WTC11 (cell line): Measurements from ENCODE around the gene RYR1. TPM values are rescaled to one million over a fixed set of nuclear protein-coding genes. Genes with fewer than 3 reads are reported as not detected.

Source experiments
- ATF1 ChIP-seq: sonication (generic); formaldehyde crosslinking; IDR thresholded peaks from 2 replicates; pipeline ENCODE4 v1.8.1; 2023; ENCODE audit warnings: mild to moderate bottlenecking, moderate library complexity, missing genetic modification reagents
- CREB1 ChIP-seq: sonication (generic); formaldehyde crosslinking; IDR thresholded peaks from 2 replicates; pipeline ENCODE4 v1.8.0; 2023; ENCODE audit warnings: mild to moderate bottlenecking, missing genetic modification reagents
- CREM ChIP-seq: sonication (generic); formaldehyde crosslinking; IDR thresholded peaks from 2 replicates; pipeline ENCODE4 v1.8.1; 2022; ENCODE audit warnings: mild to moderate bottlenecking, missing genetic modification reagents, moderate library complexity
- EMX1 ChIP-seq: fragments of 250-450 bp; sonication (Bioruptor Pico); IDR thresholded peaks from 2 replicates; pipeline ENCODE4 v1.8.0; 2021; ENCODE audit warnings: mild to moderate bottlenecking
- GABPB1 ChIP-seq: sonication (generic); formaldehyde crosslinking; IDR thresholded peaks from 2 replicates; pipeline ENCODE4 v1.8.1; 2023; ENCODE audit warnings: mild to moderate bottlenecking, missing genetic modification reagents
- KAT7 ChIP-seq: sonication (generic); formaldehyde crosslinking; IDR thresholded peaks from 2 replicates; pipeline ENCODE4 v1.8.1; 2023; ENCODE audit warnings: missing genetic modification reagents, mild to moderate bottlenecking, borderline replicate concordance
- MYBL2 ChIP-seq: sonication (generic); formaldehyde crosslinking; IDR thresholded peaks from 2 replicates; pipeline ENCODE4 v1.8.1; 2023; ENCODE audit warnings: mild to moderate bottlenecking, moderate library complexity, missing genetic modification reagents
- NFYB ChIP-seq: sonication (generic); formaldehyde crosslinking; conservative IDR thresholded peaks from 2 replicates; pipeline ENCODE4 v1.8.0; 2022; ENCODE audit warnings: low read depth, missing genetic modification reagents
- OVOL2 ChIP-seq: fragments of 250-450 bp; sonication (Bioruptor Pico); IDR thresholded peaks from 2 replicates; pipeline ENCODE4 v1.9.0; 2021; ENCODE audit warnings: mild to moderate bottlenecking, borderline replicate concordance
- RORB ChIP-seq: fragments of 250-450 bp; sonication (Bioruptor Pico); IDR thresholded peaks from 2 replicates; pipeline ENCODE4 v1.9.0; 2021; ENCODE audit warnings: mild to moderate bottlenecking
- TEAD1 ChIP-seq: sonication (generic); formaldehyde crosslinking; IDR thresholded peaks from 2 replicates; pipeline ENCODE4 v1.8.0; 2022; ENCODE audit warnings: mild to moderate bottlenecking, missing genetic modification reagents
- TEAD4 ChIP-seq: sonication (generic); formaldehyde crosslinking; IDR thresholded peaks from 2 replicates; pipeline ENCODE4 v1.8.0; 2022; ENCODE audit warnings: mild to moderate bottlenecking, missing genetic modification reagents
- ZNF121 ChIP-seq: sonication (generic); formaldehyde crosslinking; IDR thresholded peaks from 2 replicates; pipeline ENCODE4 v1.8.0; 2023; ENCODE audit warnings: missing genetic modification reagents
- total RNA-seq: library from RNA; stranded (reverse); gene quantifications from 3 replicates; pipeline ENCODE4 v1.2.3, GENCODE V29; 2021
- TF ChIP-seq, protein P1 (sequence below): sonication (generic); formaldehyde crosslinking; IDR thresholded peaks from 2 replicates; pipeline ENCODE4 v1.8.1; 2022; ENCODE audit warnings: low read depth, missing genetic modification reagents, borderline replicate concordance
- TF ChIP-seq, protein P2 (sequence below): fragments of 250-450 bp; sonication (Bioruptor Pico); IDR thresholded peaks from 2 replicates; pipeline ENCODE4 v1.9.0; 2021; ENCODE audit warnings: moderate library complexity, mild to moderate bottlenecking, inconsistent platforms, borderline replicate concordance
- TF ChIP-seq, protein P3 (sequence below): sonication (generic); formaldehyde crosslinking; IDR thresholded peaks from 2 replicates; pipeline ENCODE4 v1.8.0; 2022; ENCODE audit warnings: missing genetic modification reagents
- TF ChIP-seq, protein P4 (sequence below): fragments of 250-450 bp; sonication (Bioruptor Pico); IDR thresholded peaks from 2 replicates; pipeline ENCODE4 v2.1.2; 2022; ENCODE audit warnings: mild to moderate bottlenecking, moderate library complexity
- TF ChIP-seq, protein P5 (sequence below): sonication (generic); formaldehyde crosslinking; conservative IDR thresholded peaks from 2 replicates; pipeline ENCODE4 v1.8.1; 2022; ENCODE audit warnings: mild to moderate bottlenecking, missing genetic modification reagents
- TF ChIP-seq, protein P6 (sequence below): sonication (generic); formaldehyde crosslinking; IDR thresholded peaks from 2 replicates; pipeline ENCODE4 v1.8.1; 2022; ENCODE audit warnings: low read depth, mild to moderate bottlenecking, moderate library complexity, missing genetic modification reagents, borderline replicate concordance
- TF ChIP-seq, protein P7 (sequence below): sonication (generic); formaldehyde crosslinking; IDR thresholded peaks from 2 replicates; pipeline ENCODE4 v1.8.1; 2022; ENCODE audit warnings: mild to moderate bottlenecking, moderate library complexity, missing genetic modification reagents
- TF ChIP-seq, protein P8 (sequence below): sonication (generic); formaldehyde crosslinking; IDR thresholded peaks from 2 replicates; pipeline ENCODE4 v1.8.0; 2022; ENCODE audit warnings: mild to moderate bottlenecking, missing genetic modification reagents
- TF ChIP-seq, protein P9 (sequence below): sonication (generic); formaldehyde crosslinking; IDR thresholded peaks from 2 replicates; pipeline ENCODE4 v1.8.1; 2023; ENCODE audit warnings: mild to moderate bottlenecking, missing genetic modification reagents, moderate library complexity

RYR1 gene
- total RNA-seq, 1 experiment from 2014 or later = 24.2 TPM

DNA sequence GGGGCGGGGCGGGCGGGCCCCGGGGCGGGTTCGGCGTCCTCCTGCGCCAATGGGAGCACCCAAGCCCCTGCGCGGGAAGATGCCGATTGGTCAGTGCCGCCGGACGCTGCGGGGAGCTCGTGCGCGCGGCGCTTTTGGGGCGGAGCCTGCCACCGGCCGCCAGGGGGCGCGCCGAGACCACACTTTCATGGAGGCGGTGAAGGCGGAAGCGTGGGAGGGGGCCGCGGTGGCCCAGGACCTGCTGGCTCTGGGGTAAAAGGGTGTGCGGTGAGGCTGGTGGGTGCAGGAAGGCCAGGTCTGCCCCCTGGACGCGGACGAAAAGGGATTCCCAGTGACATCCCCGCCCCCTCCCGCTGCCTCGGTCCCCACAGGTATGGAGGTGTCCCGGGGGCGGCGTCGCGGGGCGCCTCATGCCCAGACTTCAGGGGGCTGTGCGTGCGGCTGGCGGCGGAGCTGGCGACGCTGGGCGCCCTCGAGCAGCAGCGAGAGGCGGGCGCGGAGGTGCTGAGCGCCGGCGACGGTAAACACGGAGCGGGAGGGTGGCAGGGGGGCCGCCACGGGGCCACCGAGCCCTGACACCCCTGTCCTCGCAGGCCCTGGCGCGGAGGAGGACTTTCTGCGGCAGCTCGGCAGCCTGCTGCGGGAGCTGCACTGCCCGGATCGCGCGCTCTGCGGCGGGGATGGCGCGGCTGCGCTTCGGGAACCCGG, 30.4 kb upstream of the RYR1 start, which contains the start of gene FAM98C (continued):
- TF ChIP-seq, protein P1, sequence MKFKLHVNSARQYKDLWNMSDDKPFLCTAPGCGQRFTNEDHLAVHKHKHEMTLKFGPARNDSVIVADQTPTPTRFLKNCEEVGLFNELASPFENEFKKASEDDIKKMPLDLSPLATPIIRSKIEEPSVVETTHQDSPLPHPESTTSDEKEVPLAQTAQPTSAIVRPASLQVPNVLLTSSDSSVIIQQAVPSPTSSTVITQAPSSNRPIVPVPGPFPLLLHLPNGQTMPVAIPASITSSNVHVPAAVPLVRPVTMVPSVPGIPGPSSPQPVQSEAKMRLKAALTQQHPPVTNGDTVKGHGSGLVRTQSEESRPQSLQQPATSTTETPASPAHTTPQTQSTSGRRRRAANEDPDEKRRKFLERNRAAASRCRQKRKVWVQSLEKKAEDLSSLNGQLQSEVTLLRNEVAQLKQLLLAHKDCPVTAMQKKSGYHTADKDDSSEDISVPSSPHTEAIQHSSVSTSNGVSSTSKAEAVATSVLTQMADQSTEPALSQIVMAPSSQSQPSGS (CRISPR knock-in tag) = no peak
- TF ChIP-seq, protein P2, sequence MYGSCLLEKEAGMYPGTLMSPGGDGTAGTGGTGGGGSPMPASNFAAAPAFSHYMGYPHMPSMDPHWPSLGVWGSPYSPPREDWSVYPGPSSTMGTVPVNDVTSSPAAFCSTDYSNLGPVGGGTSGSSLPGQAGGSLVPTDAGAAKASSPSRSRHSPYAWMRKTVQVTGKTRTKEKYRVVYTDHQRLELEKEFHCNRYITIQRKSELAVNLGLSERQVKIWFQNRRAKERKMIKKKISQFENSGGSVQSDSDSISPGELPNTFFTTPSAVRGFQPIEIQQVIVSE (CRISPR knock-in tag) = no peak
- TF ChIP-seq, protein P3, sequence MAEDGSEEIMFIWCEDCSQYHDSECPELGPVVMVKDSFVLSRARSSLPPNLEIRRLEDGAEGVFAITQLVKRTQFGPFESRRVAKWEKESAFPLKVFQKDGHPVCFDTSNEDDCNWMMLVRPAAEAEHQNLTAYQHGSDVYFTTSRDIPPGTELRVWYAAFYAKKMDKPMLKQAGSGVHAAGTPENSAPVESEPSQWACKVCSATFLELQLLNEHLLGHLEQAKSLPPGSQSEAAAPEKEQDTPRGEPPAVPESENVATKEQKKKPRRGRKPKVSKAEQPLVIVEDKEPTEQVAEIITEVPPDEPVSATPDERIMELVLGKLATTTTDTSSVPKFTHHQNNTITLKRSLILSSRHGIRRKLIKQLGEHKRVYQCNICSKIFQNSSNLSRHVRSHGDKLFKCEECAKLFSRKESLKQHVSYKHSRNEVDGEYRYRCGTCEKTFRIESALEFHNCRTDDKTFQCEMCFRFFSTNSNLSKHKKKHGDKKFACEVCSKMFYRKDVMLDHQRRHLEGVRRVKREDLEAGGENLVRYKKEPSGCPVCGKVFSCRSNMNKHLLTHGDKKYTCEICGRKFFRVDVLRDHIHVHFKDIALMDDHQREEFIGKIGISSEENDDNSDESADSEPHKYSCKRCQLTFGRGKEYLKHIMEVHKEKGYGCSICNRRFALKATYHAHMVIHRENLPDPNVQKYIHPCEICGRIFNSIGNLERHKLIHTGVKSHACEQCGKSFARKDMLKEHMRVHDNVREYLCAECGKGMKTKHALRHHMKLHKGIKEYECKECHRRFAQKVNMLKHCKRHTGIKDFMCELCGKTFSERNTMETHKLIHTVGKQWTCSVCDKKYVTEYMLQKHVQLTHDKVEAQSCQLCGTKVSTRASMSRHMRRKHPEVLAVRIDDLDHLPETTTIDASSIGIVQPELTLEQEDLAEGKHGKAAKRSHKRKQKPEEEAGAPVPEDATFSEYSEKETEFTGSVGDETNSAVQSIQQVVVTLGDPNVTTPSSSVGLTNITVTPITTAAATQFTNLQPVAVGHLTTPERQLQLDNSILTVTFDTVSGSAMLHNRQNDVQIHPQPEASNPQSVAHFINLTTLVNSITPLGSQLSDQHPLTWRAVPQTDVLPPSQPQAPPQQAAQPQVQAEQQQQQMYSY (CRISPR knock-in tag) = no peak
- peak; percentile 88 for TF ChIP-seq NFYB (CRISPR knock-in tag)
- TF ChIP-seq ZNF121 (CRISPR knock-in tag) = no peak
- TF ChIP-seq CREM (CRISPR knock-in tag) = peak; percentile 38; the same call in 1 of the 2 replicates
- TF ChIP-seq, protein P4, sequence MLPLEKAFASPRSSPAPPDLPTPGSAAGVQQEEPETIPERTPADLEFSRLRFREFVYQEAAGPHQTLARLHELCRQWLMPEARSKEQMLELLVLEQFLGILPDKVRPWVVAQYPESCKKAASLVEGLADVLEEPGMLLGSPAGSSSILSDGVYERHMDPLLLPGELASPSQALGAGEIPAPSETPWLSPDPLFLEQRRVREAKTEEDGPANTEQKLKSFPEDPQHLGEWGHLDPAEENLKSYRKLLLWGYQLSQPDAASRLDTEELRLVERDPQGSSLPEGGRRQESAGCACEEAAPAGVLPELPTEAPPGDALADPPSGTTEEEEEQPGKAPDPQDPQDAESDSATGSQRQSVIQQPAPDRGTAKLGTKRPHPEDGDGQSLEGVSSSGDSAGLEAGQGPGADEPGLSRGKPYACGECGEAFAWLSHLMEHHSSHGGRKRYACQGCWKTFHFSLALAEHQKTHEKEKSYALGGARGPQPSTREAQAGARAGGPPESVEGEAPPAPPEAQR = no peak
- TF ChIP-seq TEAD4 (CRISPR knock-in tag) = no peak
- TF ChIP-seq OVOL2 (CRISPR knock-in tag) = no peak
- TF ChIP-seq, protein P5, sequence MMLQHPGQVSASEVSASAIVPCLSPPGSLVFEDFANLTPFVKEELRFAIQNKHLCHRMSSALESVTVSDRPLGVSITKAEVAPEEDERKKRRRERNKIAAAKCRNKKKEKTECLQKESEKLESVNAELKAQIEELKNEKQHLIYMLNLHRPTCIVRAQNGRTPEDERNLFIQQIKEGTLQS (CRISPR knock-in tag) = no peak
- TF ChIP-seq TEAD1 (CRISPR knock-in tag) = no peak; the same call in 1 of the 2 replicates
- TF ChIP-seq, protein P6, sequence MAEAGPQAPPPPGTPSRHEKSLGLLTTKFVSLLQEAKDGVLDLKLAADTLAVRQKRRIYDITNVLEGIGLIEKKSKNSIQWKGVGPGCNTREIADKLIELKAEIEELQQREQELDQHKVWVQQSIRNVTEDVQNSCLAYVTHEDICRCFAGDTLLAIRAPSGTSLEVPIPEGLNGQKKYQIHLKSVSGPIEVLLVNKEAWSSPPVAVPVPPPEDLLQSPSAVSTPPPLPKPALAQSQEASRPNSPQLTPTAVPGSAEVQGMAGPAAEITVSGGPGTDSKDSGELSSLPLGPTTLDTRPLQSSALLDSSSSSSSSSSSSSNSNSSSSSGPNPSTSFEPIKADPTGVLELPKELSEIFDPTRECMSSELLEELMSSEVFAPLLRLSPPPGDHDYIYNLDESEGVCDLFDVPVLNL (CRISPR knock-in tag) = 0 out of 2 replicates have a peak, but pooled peaks have one; percentile 61
- 0 out of 2 replicates have a peak, but pooled peaks have one; percentile 43 for TF ChIP-seq KAT7 (CRISPR knock-in tag)
- TF ChIP-seq, protein P7, sequence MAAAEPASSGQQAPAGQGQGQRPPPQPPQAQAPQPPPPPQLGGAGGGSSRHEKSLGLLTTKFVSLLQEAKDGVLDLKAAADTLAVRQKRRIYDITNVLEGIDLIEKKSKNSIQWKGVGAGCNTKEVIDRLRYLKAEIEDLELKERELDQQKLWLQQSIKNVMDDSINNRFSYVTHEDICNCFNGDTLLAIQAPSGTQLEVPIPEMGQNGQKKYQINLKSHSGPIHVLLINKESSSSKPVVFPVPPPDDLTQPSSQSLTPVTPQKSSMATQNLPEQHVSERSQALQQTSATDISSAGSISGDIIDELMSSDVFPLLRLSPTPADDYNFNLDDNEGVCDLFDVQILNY (CRISPR knock-in tag) = peak; percentile 69; the same call in 1 of the 2 replicates
- TF ChIP-seq, protein P8, sequence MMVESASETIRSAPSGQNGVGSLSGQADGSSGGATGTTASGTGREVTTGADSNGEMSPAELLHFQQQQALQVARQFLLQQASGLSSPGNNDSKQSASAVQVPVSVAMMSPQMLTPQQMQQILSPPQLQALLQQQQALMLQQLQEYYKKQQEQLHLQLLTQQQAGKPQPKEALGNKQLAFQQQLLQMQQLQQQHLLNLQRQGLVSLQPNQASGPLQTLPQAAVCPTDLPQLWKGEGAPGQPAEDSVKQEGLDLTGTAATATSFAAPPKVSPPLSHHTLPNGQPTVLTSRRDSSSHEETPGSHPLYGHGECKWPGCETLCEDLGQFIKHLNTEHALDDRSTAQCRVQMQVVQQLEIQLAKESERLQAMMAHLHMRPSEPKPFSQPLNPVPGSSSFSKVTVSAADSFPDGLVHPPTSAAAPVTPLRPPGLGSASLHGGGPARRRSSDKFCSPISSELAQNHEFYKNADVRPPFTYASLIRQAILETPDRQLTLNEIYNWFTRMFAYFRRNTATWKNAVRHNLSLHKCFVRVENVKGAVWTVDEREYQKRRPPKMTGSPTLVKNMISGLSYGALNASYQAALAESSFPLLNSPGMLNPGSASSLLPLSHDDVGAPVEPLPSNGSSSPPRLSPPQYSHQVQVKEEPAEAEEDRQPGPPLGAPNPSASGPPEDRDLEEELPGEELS (CRISPR knock-in tag) = peak; percentile 42; the same call in 1 of the 2 replicates
- TF ChIP-seq, protein P9, sequence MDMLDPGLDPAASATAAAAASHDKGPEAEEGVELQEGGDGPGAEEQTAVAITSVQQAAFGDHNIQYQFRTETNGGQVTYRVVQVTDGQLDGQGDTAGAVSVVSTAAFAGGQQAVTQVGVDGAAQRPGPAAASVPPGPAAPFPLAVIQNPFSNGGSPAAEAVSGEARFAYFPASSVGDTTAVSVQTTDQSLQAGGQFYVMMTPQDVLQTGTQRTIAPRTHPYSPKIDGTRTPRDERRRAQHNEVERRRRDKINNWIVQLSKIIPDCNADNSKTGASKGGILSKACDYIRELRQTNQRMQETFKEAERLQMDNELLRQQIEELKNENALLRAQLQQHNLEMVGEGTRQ = no peak
- TF ChIP-seq RORB (CRISPR knock-in tag) = no peak
- no peak for TF ChIP-seq EMX1
- TF ChIP-seq GABPB1 (CRISPR knock-in tag) = no peak
- peak; percentile 51; the same call in 1 of the 2 replicates for TF ChIP-seq MYBL2 (CRISPR knock-in tag)
- no peak for TF ChIP-seq ATF1 (CRISPR knock-in tag)
- 0 out of 2 replicates have a peak, but pooled peaks have one; percentile 36 for TF ChIP-seq CREB1
